Loucy (cell line): ENCODE data around the gene RIPK4.

Source experiments
- H2AFZ ChIP-seq: fragments of 200-600 bp; sonication (generic); 2 replicates; pipeline ENCODE4 v1.6.0; 2016; ENCODE audit warnings: antibody characterized with exemption, mild to moderate bottlenecking, low read length, moderate library complexity
- H3F3A ChIP-seq: fragments of 200-600 bp; 2 replicates; pipeline ENCODE4 v1.6.0; 2016; ENCODE audit warnings: antibody characterized with exemption, low read depth, mild to moderate bottlenecking
- H3K27me3 ChIP-seq: fragments of 200-600 bp; sonication (generic); 2 replicates; pipeline ENCODE4 v1.6.1; 2014; ENCODE audit warnings: low read length, mild to moderate bottlenecking; ENCODE audit not compliant: insufficient read depth, poor library complexity, severe bottlenecking
- H3K36me3 ChIP-seq: fragments of 200-600 bp; sonication (generic); 2 replicates; pipeline ENCODE4 v1.6.1; 2016; ENCODE audit warnings: low read length; ENCODE audit not compliant: insufficient read depth
- H3K4me1 ChIP-seq: fragments of 200-600 bp; sonication (generic); 2 replicates; pipeline ENCODE4 v1.5.1; 2014; ENCODE audit warnings: low read length, mild to moderate bottlenecking; ENCODE audit not compliant: insufficient read depth, poor library complexity, severe bottlenecking
- H3K4me2 ChIP-seq: fragments of 200-600 bp; sonication (generic); 2 replicates; pipeline ENCODE4 v1.6.0; 2014; ENCODE audit warnings: antibody characterized with exemption, low read length, low read depth, mild to moderate bottlenecking; ENCODE audit not compliant: poor library complexity, severe bottlenecking
- H3K4me3 ChIP-seq: fragments of 200-600 bp; sonication (generic); 2 replicates; pipeline ENCODE4 v1.5.1; 2014; ENCODE audit warnings: low read length, mild to moderate bottlenecking, mixed read lengths; ENCODE audit not compliant: poor library complexity, severe bottlenecking
- H3K79me2 ChIP-seq: fragments of 200-600 bp; sonication (generic); 2 replicates; pipeline ENCODE4 v1.6.1; 2014; ENCODE audit warnings: low read length; ENCODE audit not compliant: insufficient read depth
- H3K9ac ChIP-seq: fragments of 200-600 bp; sonication (generic); 2 replicates; pipeline ENCODE4 v1.6.0; 2014; ENCODE audit warnings: mild to moderate bottlenecking, low read depth, low read length, moderate library complexity; ENCODE audit not compliant: poor library complexity, severe bottlenecking
- H3K9me2 ChIP-seq: fragments of 200-600 bp; sonication (generic); replicated peaks from 2 replicates; pipeline ENCODE4 v1.6.1; 2016; ENCODE audit warnings: low read depth, low read length, mixed read lengths
- H3K9me3 ChIP-seq: fragments of 200-600 bp; sonication (generic); 2 replicates; pipeline ENCODE4 v1.6.1; 2014; ENCODE audit warnings: mild to moderate bottlenecking, antibody characterized with exemption, low read length, low read depth; ENCODE audit not compliant: insufficient read depth
- H4K20me1 ChIP-seq: fragments of 200-600 bp; sonication (generic); 2 replicates; pipeline ENCODE4 v1.6.0; 2014; ENCODE audit warnings: antibody characterized with exemption, low read length, mild to moderate bottlenecking; ENCODE audit not compliant: insufficient read depth, poor library complexity, severe bottlenecking
- EZH2phosphoT487 ChIP-seq: fragments of 200-600 bp; IDR thresholded peaks from 2 replicates; pipeline ENCODE4 v1.6.1; 2018; ENCODE audit warnings: antibody characterized with exemption, mild to moderate bottlenecking, moderate library complexity, borderline replicate concordance
- TF ChIP-seq, protein P1 (sequence below): fragments of 200-600 bp; sonication (generic); conservative IDR thresholded peaks from 2 replicates; pipeline ENCODE4 v1.5.1; 2014; ENCODE audit warnings: mild to moderate bottlenecking, antibody characterized with exemption, low read length

The RIPK4 gene

GRCh38 chr21:41766883-41767605, at the start of gene RIPK4:
Gene RIPK4 (minus strand): TSS chr21:41767052. CDS start chr21:41767041, 11 bp downstream.
- peak within 1 kb of the TSS; percentile 42 for H3K9ac ChIP-seq
- H2AFZ ChIP-seq = peak within 1 kb of the TSS; percentile 72
- H3K79me2 ChIP-seq = no peaks in the 10 kb centered on the region
- peaks cover 14% of the 10 kb centered on the region for H3K4me1 ChIP-seq
- no peaks in the 10 kb centered on the region for H3K9me3 ChIP-seq
- no peaks in the 10 kb centered on the region for H3F3A ChIP-seq
- peak within 1 kb of the TSS; percentile 66 for H3K4me2 ChIP-seq
- H3K4me3 ChIP-seq = peak within 1 kb of the TSS; percentile 65
- no peaks in the 10 kb centered on the region for H4K20me1 ChIP-seq
- no peaks in the 10 kb centered on the region for H3K27me3 ChIP-seq
- no peaks in the 10 kb centered on the region for H3K9me2 ChIP-seq
- no peak for TF ChIP-seq EZH2phosphoT487
- TF ChIP-seq, protein P1, sequence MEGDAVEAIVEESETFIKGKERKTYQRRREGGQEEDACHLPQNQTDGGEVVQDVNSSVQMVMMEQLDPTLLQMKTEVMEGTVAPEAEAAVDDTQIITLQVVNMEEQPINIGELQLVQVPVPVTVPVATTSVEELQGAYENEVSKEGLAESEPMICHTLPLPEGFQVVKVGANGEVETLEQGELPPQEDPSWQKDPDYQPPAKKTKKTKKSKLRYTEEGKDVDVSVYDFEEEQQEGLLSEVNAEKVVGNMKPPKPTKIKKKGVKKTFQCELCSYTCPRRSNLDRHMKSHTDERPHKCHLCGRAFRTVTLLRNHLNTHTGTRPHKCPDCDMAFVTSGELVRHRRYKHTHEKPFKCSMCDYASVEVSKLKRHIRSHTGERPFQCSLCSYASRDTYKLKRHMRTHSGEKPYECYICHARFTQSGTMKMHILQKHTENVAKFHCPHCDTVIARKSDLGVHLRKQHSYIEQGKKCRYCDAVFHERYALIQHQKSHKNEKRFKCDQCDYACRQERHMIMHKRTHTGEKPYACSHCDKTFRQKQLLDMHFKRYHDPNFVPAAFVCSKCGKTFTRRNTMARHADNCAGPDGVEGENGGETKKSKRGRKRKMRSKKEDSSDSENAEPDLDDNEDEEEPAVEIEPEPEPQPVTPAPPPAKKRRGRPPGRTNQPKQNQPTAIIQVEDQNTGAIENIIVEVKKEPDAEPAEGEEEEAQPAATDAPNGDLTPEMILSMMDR = no peak
- no peaks in the 10 kb centered on the region for H3K36me3 ChIP-seq

- TF ChIP-seq EZH2phosphoT487 = no peak
- TF ChIP-seq, protein P1 = no peak
- H3F3A ChIP-seq = no peaks in the 10 kb centered on the region
- no peak overlapping the region for H2AFZ ChIP-seq
These were observed 49.1 kb upstream of the RIPK4 start for GRCh38 chr21:41815652-41816582.

GRCh38 chr21:41813226-41813625, 46.4 kb upstream of the RIPK4 start:
- Histone ChIP-seq H3K4me3 (no peak overlapping the region), H3K36me3 (peaks cover 17% of the 10 kb centered on the region; the same call in 1 of the 2 replicates), H4K20me1 (no peaks in the 10 kb centered on the region), H3K9ac (no peak overlapping the region), H3K9me2 (no peaks in the 10 kb centered on the region), H3K27me3 (no peaks in the 10 kb centered on the region), H2AFZ (no peak overlapping the region), H3K9me3 (no peaks in the 10 kb centered on the region), H3K4me2 (no peak overlapping the region), H3F3A (no peaks in the 10 kb centered on the region), H3K4me1 (peaks cover 3% of the 10 kb centered on the region), H3K79me2 (no peaks in the 10 kb centered on the region)
- TF ChIP-seq, protein P1 = no peak

More at GRCh38 chr21:41815652-41816582, 49.1 kb upstream of the RIPK4 start:
- Histone ChIP-seq H3K36me3 (no peaks in the 10 kb centered on the region; the same call in 1 of the 2 replicates), H3K9me2 (no peaks in the 10 kb centered on the region), H3K4me3 (no peak overlapping the region), H3K79me2 (no peaks in the 10 kb centered on the region), H3K9ac (no peak overlapping the region), H4K20me1 (no peaks in the 10 kb centered on the region), H3K9me3 (no peaks in the 10 kb centered on the region), H3K27me3 (no peaks in the 10 kb centered on the region), H3K4me1 (peaks cover 3% of the 10 kb centered on the region), H3K4me2 (no peak overlapping the region)
